Tibial nerve (tissue), 4 donors: ENCODE results near the gene RHOC. TPM values are rescaled to one million over a fixed set of nuclear protein-coding genes. Genes with fewer than 3 reads are reported as not detected.
"Not testable (repeated sequence)": the region's sequence is repeated elsewhere in the genome, so short reads cannot be mapped to it uniquely, and the experiment has no call there.

Experiments used
- DNase-seq, 2 donors: peaks; one replicate each; pipeline ENCODE4 v3.0.0-alpha.2; 2019; ENCODE audit warnings: low spot score in 2 of 2
- H3K27ac ChIP-seq, 4 donors: fragments of 200-600 bp; sonication (generic) in 3 of 4; one replicate each; pipeline ENCODE4 v1.5.1; 2017 to 2019; ENCODE audit warnings: mild to moderate bottlenecking in 1 of 4
- H3K27me3 ChIP-seq, 2 donors: fragments of 200-600 bp; sonication (generic) in 1 of 2; one replicate each; pipeline versions ENCODE4 v1.5.1 to v1.6.0; 2017 to 2019
- H3K36me3 ChIP-seq, 3 donors: fragments of 200-600 bp; sonication (generic); one replicate each; pipeline ENCODE4 v1.5.1; 2018 to 2019
- H3K4me1 ChIP-seq, 4 donors: fragments of 200-600 bp; sonication (generic) in 3 of 4; one replicate each; pipeline ENCODE4 v1.5.1; 2017 to 2019
- H3K4me3 ChIP-seq, 4 donors: fragments of 200-600 bp; sonication (generic) in 3 of 4; one replicate each; pipeline ENCODE4 v1.5.1; 2017 to 2019; ENCODE audit warnings: mild to moderate bottlenecking in 1 of 4, moderate library complexity in 1 of 4
- H3K9me3 ChIP-seq, 4 donors: fragments of 200-600 bp; sonication (generic) in 3 of 4; one replicate each; pipeline ENCODE4 v1.5.1; 2017 to 2019
- CTCF ChIP-seq, 5 experiments: fragments of 200-600 bp in 3 of 5; fragments of 450-650 bp in 2 of 5; sonication (generic) in 3 of 5; IDR thresholded peaks; one replicate each; pipeline ENCODE4 v1.5.1; 2016 to 2019; ENCODE audit warnings: antibody characterized with exemption in 5 of 5, mild to moderate bottlenecking in 3 of 5, moderate library complexity in 2 of 5
- EP300 ChIP-seq, 2 donors: sonication (generic); formaldehyde crosslinking; IDR thresholded peaks; one replicate each; pipeline ENCODE4 v1.6.1; 2017; ENCODE audit warnings: antibody characterized with exemption in 2 of 2, mild to moderate bottlenecking in 1 of 2
- POLR2A ChIP-seq, 2 donors: fragments of 450-650 bp; IDR thresholded peaks; one replicate each; pipeline ENCODE4 v1.6.1; 2017; ENCODE audit warnings: antibody characterized with exemption in 2 of 2, mild to moderate bottlenecking in 2 of 2, moderate library complexity in 2 of 2
- WGBS, 2 donors: methylation state at CpG; one replicate each; pipeline ENCODE4 v1.1.5; 2018; 5-methylcytosine and 5-hydroxymethylcytosine counted together
- total RNA-seq, 4 donors: library from RNA; depleted of rRNA; stranded (reverse); fragments of >200 nt; gene quantifications; one replicate each; pipeline ENCODE4 v1.1.0, GENCODE V29; 2016

RHOC gene
- total RNA-seq, 4 donors from 2014 or later, result 225 to 297 (median 293) TPM

GRCh38 chr1:112743174-112744008 lies 36.5 kb upstream of the RHOC start:
- Histone ChIP-seq H3K9me3 (peaks cover 0 to 18% (median 0%) of the 10 kb centered on the region in 4 donors), H3K4me3 (peak overlapping the region in 1 of 4 donors; percentile 24), H3K4me1 (peaks cover 0 to 10% (median 0%) of the 10 kb centered on the region in 4 donors), H3K36me3 (no peaks in the 10 kb centered on the region), H3K27me3 (peaks cover 0 to 54% of the 10 kb centered on the region in 2 donors), H3K27ac (no peak overlapping the region)
- no peak for TF ChIP-seq POLR2A (IDR thresholded peaks at IDR 0.05)
- no peak for TF ChIP-seq CTCF (IDR thresholded peaks at IDR 0.05)
- no peak for TF ChIP-seq EP300 (IDR thresholded peaks at IDR 0.05)
- 40 to 44% methylated on average over 39 to 43 of the region's 54 CpGs for WGBS, 2 donors
- no peak for DNase-seq

GRCh38 chr1:112737573-112737972 lies 30.6 kb upstream of the RHOC start:
- Histone ChIP-seq H3K36me3 (no peaks in the 10 kb centered on the region), H3K4me1 (no peaks in the 10 kb centered on the region), H3K27ac (no peak overlapping the region), H3K9me3 (peaks cover 0 to 5% (median 0%) of the 10 kb centered on the region in 4 donors), H3K27me3 (peaks cover 0 to 23% of the 10 kb centered on the region in 2 donors), H3K4me3 (no peak overlapping the region)
- 89 to 100% methylated on average over 3 of the region's 3 CpGs for WGBS, 2 donors
- DNase-seq, result no peak
- no peak for TF ChIP-seq CTCF (IDR thresholded peaks at IDR 0.05)
- TF ChIP-seq POLR2A (IDR thresholded peaks at IDR 0.05), result no peak
- TF ChIP-seq EP300 (IDR thresholded peaks at IDR 0.05), result no peak

DNA sequence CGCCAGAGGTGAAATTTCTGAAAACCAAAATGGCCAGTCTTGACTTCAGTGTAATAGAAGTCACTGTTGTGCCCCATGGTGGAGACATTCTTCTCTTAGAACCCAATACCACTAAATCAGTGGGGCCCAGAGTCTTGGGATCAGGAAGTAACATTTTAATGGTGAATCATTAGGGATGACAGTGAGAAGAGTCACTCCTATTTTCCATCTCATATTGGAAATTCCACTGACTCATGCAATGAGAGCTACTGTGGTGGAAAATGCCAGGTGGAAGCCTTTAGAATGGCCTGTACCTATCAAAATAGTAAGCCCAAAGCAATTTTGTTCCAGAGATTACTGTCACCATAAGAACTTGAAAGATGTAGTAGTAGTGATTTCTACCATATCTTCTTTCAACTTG lies 28.8 kb upstream of the RHOC start:
- no peak for DNase-seq
- H3K4me1 ChIP-seq, result no peaks in the 10 kb centered on the region
- H3K36me3 ChIP-seq, result no peaks in the 10 kb centered on the region
- H3K4me3 ChIP-seq, result no peak overlapping the region
- no peak overlapping the region for H3K27ac ChIP-seq
- H3K27me3 ChIP-seq, result peaks cover 0 to 9% of the 10 kb centered on the region in 2 donors
- WGBS, 2 donors, result 89 to 90% methylated on average over 1 of the region's 1 CpG
- no peak for TF ChIP-seq EP300 (IDR thresholded peaks at IDR 0.05)
- TF ChIP-seq CTCF (IDR thresholded peaks at IDR 0.05), result no peak
- no peak for TF ChIP-seq POLR2A (IDR thresholded peaks at IDR 0.05)
- H3K9me3 ChIP-seq, result no peaks in the 10 kb centered on the region

GRCh38 chr1:112731451-112731850 lies 24.5 kb upstream of the RHOC start:
- Histone ChIP-seq H3K27me3 (no peaks in the 10 kb centered on the region), H3K36me3 (no peaks in the 10 kb centered on the region), H3K9me3 (no peaks in the 10 kb centered on the region), H3K4me3 (no peak overlapping the region), H3K27ac (no peak overlapping the region), H3K4me1 (no peaks in the 10 kb centered on the region)
- DNase-seq, result no peak
- WGBS, 2 donors, result 88 to 95% methylated on average over 1 of the region's 1 CpG
- TF ChIP-seq CTCF (IDR thresholded peaks at IDR 0.05), result no peak
- TF ChIP-seq POLR2A (IDR thresholded peaks at IDR 0.05), result no peak
- TF ChIP-seq EP300 (IDR thresholded peaks at IDR 0.05), result no peak

- H3K27me3 ChIP-seq, result no peaks in the 10 kb centered on the region
- H3K4me3 ChIP-seq, result no peak overlapping the region
- TF ChIP-seq POLR2A (IDR thresholded peaks at IDR 0.05) (no peak), CTCF (IDR thresholded peaks at IDR 0.05) (no peak), EP300 (IDR thresholded peaks at IDR 0.05) (no peak)
- WGBS, 2 donors, result 57 to 75% methylated on average over 1 of the region's 1 CpG
- no peaks in the 10 kb centered on the region for H3K9me3 ChIP-seq
- no peak for DNase-seq
- no peaks in the 10 kb centered on the region for H3K4me1 ChIP-seq
- H3K27ac ChIP-seq, result no peak overlapping the region
- H3K36me3 ChIP-seq, result no peaks in the 10 kb centered on the region
Observed at GRCh38 chr1:112729909-112730308, 23.0 kb upstream of the RHOC start.

- 57 to 61% methylated on average over 3 of the region's 3 CpGs for WGBS, 2 donors
- H3K9me3 ChIP-seq, H3K4me3 ChIP-seq, H3K4me1 ChIP-seq, H3K27me3 ChIP-seq, H3K36me3 ChIP-seq, H3K27ac ChIP-seq, DNase-seq: not testable (repeated sequence)
Observed at GRCh38 chr1:112729011-112729410, 22.1 kb upstream of the RHOC start.

DNA sequence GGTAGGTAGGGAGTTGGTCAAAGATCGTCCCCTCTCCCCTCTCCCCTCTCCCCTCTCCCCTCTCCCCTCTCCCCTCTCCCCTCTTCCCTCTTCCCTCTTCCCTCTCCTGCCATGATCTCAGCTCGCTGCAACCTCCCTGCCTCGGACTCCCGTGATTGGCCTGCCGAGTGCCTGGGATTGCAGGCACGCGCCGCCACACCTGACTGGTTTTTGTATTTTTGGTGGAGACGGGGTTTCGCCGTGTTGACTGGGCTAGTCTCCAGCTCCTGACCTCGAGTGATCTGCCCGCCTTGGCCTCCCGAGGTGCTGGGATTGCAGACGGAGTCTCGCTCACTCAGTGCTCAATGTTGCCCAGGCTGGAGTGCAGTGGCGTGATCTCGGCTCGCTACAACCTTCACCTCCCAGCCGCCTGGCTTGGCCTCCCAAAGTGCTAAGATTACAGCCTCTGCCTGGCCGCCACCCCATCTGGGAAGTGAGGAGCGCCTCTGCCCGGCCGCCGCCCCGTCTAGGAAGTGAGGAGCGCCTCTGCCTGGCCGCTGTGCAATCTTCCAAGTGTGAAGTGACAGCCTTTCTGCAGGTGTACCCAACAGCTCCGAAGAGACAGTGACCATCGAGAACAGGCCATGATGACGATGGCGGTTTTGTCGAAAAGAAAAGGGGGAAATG lies 21.5 kb upstream of the RHOC start:
- H3K27me3 ChIP-seq, H3K4me3 ChIP-seq, H3K36me3 ChIP-seq, H3K4me1 ChIP-seq, H3K27ac ChIP-seq, H3K9me3 ChIP-seq, DNase-seq: not testable (repeated sequence)
- WGBS, 2 donors, result 94% methylated on average over 22 to 29 of the region's 33 CpGs
